KOPT-K1 (cell line): ENCODE results near the gene KLF15.

ENCODE experiments used
- H3K27ac ChIP-seq: fragments of 200-600 bp; sonication (generic); 2 replicates; pipeline ENCODE4 v1.5.1; 2016; ENCODE audit warnings: antibody characterized with exemption, mild to moderate bottlenecking, low read depth, low read length; ENCODE audit not compliant: poor library complexity, severe bottlenecking
- H3K36me3 ChIP-seq: fragments of 200-600 bp; sonication (generic); 2 replicates; pipeline ENCODE4 v1.5.1; 2017; ENCODE audit warnings: antibody characterized with exemption, mild to moderate bottlenecking, low read length, moderate library complexity; ENCODE audit not compliant: insufficient read depth
- H3K9me3 ChIP-seq: fragments of 200-600 bp; sonication (generic); 2 replicates; pipeline ENCODE4 v1.5.1; 2017; ENCODE audit warnings: antibody characterized with exemption, low read length, mild to moderate bottlenecking; ENCODE audit not compliant: insufficient read depth, poor library complexity, severe bottlenecking

KLF15 gene

GRCh38 chr3:126393563-126393962 lies 36.4 kb upstream of the KLF15 start:
- no peak overlapping the region for H3K27ac ChIP-seq
- no peaks in the 10 kb centered on the region for H3K36me3 ChIP-seq
- H3K9me3 ChIP-seq, result no peaks in the 10 kb centered on the region

- no peaks in the 10 kb centered on the region for H3K36me3 ChIP-seq
- H3K27ac ChIP-seq, result no peak overlapping the region
- H3K9me3 ChIP-seq, result no peaks in the 10 kb centered on the region
Observed at GRCh38 chr3:126392246-126392645, 35.0 kb upstream of the KLF15 start.

GRCh38 chr3:126391631-126392030 lies 34.4 kb upstream of the KLF15 start:
- Histone ChIP-seq H3K36me3 (no peaks in the 10 kb centered on the region), H3K9me3 (no peaks in the 10 kb centered on the region), H3K27ac (no peak overlapping the region)

- H3K27ac ChIP-seq, result no peak overlapping the region
- H3K9me3 ChIP-seq, result no peaks in the 10 kb centered on the region
- H3K36me3 ChIP-seq, result no peaks in the 10 kb centered on the region
Observed at GRCh38 chr3:126390751-126391150, 33.5 kb upstream of the KLF15 start.

- Histone ChIP-seq H3K9me3 (no peaks in the 10 kb centered on the region), H3K36me3 (no peaks in the 10 kb centered on the region), H3K27ac (no peak overlapping the region)
Observed at GRCh38 chr3:126390201-126390600, 33.0 kb upstream of the KLF15 start.

- Histone ChIP-seq H3K36me3 (no peaks in the 10 kb centered on the region), H3K9me3 (no peaks in the 10 kb centered on the region), H3K27ac (no peak overlapping the region)
Observed at GRCh38 chr3:126389794-126390146, 32.6 kb upstream of the KLF15 start.

GRCh38 chr3:126389112-126389793 lies 32.0 kb upstream of the KLF15 start:
- Histone ChIP-seq H3K9me3 (no peaks in the 10 kb centered on the region), H3K36me3 (no peaks in the 10 kb centered on the region), H3K27ac (no peak overlapping the region)

- Histone ChIP-seq H3K36me3 (no peaks in the 10 kb centered on the region), H3K27ac (no peak overlapping the region), H3K9me3 (no peaks in the 10 kb centered on the region)
Observed at GRCh38 chr3:126381966-126382365, 24.8 kb upstream of the KLF15 start.

GRCh38 chr3:126380011-126380768 lies 23.0 kb upstream of the KLF15 start:
- H3K9me3 ChIP-seq, result no peaks in the 10 kb centered on the region
- no peak overlapping the region for H3K27ac ChIP-seq
- no peaks in the 10 kb centered on the region for H3K36me3 ChIP-seq

- Histone ChIP-seq H3K27ac (no peak overlapping the region), H3K9me3 (no peaks in the 10 kb centered on the region), H3K36me3 (no peaks in the 10 kb centered on the region)
Observed at GRCh38 chr3:126378341-126378751, 21.1 kb upstream of the KLF15 start.

- no peak overlapping the region for H3K27ac ChIP-seq
- H3K9me3 ChIP-seq, result no peaks in the 10 kb centered on the region
- no peaks in the 10 kb centered on the region for H3K36me3 ChIP-seq
Observed at GRCh38 chr3:126377211-126377610, 20.0 kb upstream of the KLF15 start.

GRCh38 chr3:126376444-126376843 lies 19.2 kb upstream of the KLF15 start:
- Histone ChIP-seq H3K36me3 (no peaks in the 10 kb centered on the region), H3K27ac (no peak overlapping the region), H3K9me3 (no peaks in the 10 kb centered on the region)

GRCh38 chr3:126375835-126376331 lies 18.7 kb upstream of the KLF15 start:
- no peak overlapping the region for H3K27ac ChIP-seq
- H3K36me3 ChIP-seq, result no peaks in the 10 kb centered on the region

GRCh38 chr3:126373682-126374601 lies 16.7 kb upstream of the KLF15 start:
- H3K27ac ChIP-seq, result no peak overlapping the region
- no peaks in the 10 kb centered on the region for H3K9me3 ChIP-seq
- H3K36me3 ChIP-seq, result no peaks in the 10 kb centered on the region

More at GRCh38 chr3:126375835-126376331, 18.7 kb upstream of the KLF15 start:
- H3K9me3 ChIP-seq, result no peaks in the 10 kb centered on the region

- H3K36me3 ChIP-seq, result no peaks in the 10 kb centered on the region
- no peak overlapping the region for H3K27ac ChIP-seq
- no peaks in the 10 kb centered on the region for H3K9me3 ChIP-seq
Observed at GRCh38 chr3:126373146-126373613, 16.0 kb upstream of the KLF15 start.
